ENCODE results near the gene YTHDF1. TPM values are rescaled to one million over a fixed set of nuclear protein-coding genes. Genes with fewer than 3 reads are reported as not detected.

The YTHDF1 gene
- total RNA-seq, 1 donor from 2014 or later = 62.1 TPM

- H3K27ac Mint-ChIP-seq (ENCODE audit: unreplicated experiment) = no peak overlapping the region
- H3K4me1 Mint-ChIP-seq (ENCODE audit: unreplicated experiment) = peaks cover 17% of the 10 kb centered on the region
- no peak overlapping the region for H3K4me3 Mint-ChIP-seq (ENCODE audit: unreplicated experiment)
- no peak for TF ChIP-seq CTCF (IDR thresholded peaks at IDR 0.05; ENCODE audit: unreplicated experiment)
- H3K27me3 Mint-ChIP-seq (ENCODE audit: unreplicated experiment) = peaks cover 3% of the 10 kb centered on the region
- H3K9me3 Mint-ChIP-seq (ENCODE audit: unreplicated experiment) = no peaks in the 10 kb centered on the region
- DNase-seq (ENCODE audit: low spot score) = no peak
- peaks cover 35% of the 10 kb centered on the region for H3K36me3 Mint-ChIP-seq (ENCODE audit: low read depth, unreplicated experiment)
Observed at GRCh38 chr20:63208346-63208909, 7.5 kb downstream of the YTHDF1 start.

- H3K4me1 Mint-ChIP-seq (ENCODE audit: unreplicated experiment) = peaks cover 5% of the 10 kb centered on the region
- H3K9me3 Mint-ChIP-seq (ENCODE audit: unreplicated experiment) = no peaks in the 10 kb centered on the region
- H3K36me3 Mint-ChIP-seq (ENCODE audit: low read depth, unreplicated experiment) = peaks cover 31% of the 10 kb centered on the region
- DNase-seq (ENCODE audit: low spot score) = no peak
- no peak overlapping the region for H3K27ac Mint-ChIP-seq (ENCODE audit: unreplicated experiment)
- no peak overlapping the region for H3K4me3 Mint-ChIP-seq (ENCODE audit: unreplicated experiment)
- H3K27me3 Mint-ChIP-seq (ENCODE audit: unreplicated experiment) = peaks cover 5% of the 10 kb centered on the region
- TF ChIP-seq CTCF (IDR thresholded peaks at IDR 0.05; ENCODE audit: unreplicated experiment) = no peak
Observed at GRCh38 chr20:63206878-63207277, 9.1 kb downstream of the YTHDF1 start.

- Mint-ChIP-seq H3K36me3 (ENCODE audit: low read depth, unreplicated experiment) (peaks cover 33% of the 10 kb centered on the region), H3K9me3 (ENCODE audit: unreplicated experiment) (no peaks in the 10 kb centered on the region), H3K4me1 (ENCODE audit: unreplicated experiment) (peaks cover 4% of the 10 kb centered on the region), H3K4me3 (ENCODE audit: unreplicated experiment) (no peak overlapping the region), H3K27ac (ENCODE audit: unreplicated experiment) (no peak overlapping the region), H3K27me3 (ENCODE audit: unreplicated experiment) (peaks cover 5% of the 10 kb centered on the region)
- no peak for DNase-seq (ENCODE audit: low spot score)
- TF ChIP-seq CTCF (IDR thresholded peaks at IDR 0.05; ENCODE audit: unreplicated experiment) = no peak
Observed at GRCh38 chr20:63205896-63206295, 10.0 kb downstream of the YTHDF1 start.

- Mint-ChIP-seq H3K36me3 (ENCODE audit: low read depth, unreplicated experiment) (peaks cover 29% of the 10 kb centered on the region), H3K27ac (ENCODE audit: unreplicated experiment) (no peak overlapping the region), H3K4me3 (ENCODE audit: unreplicated experiment) (no peak overlapping the region)
Observed at GRCh38 chr20:63204362-63204761, 11.6 kb downstream of the YTHDF1 start.

More at GRCh38 chr20:63204362-63204761, 11.6 kb downstream of the YTHDF1 start:
- no peak for DNase-seq (ENCODE audit: low spot score)
- no peaks in the 10 kb centered on the region for H3K9me3 Mint-ChIP-seq (ENCODE audit: unreplicated experiment)
- H3K4me1 Mint-ChIP-seq (ENCODE audit: unreplicated experiment) = no peaks in the 10 kb centered on the region
- TF ChIP-seq CTCF (IDR thresholded peaks at IDR 0.05; ENCODE audit: unreplicated experiment) = no peak
- H3K27me3 Mint-ChIP-seq (ENCODE audit: unreplicated experiment) = peaks cover 5% of the 10 kb centered on the region
